OCI-LY7 (cell line): Measurements from ENCODE around the gene UCP1. TPM values are rescaled to one million over a fixed set of nuclear protein-coding genes. Genes with fewer than 3 reads are reported as not detected.

ENCODE experiments used
- BruUV-seq: library from RNA; stranded (reverse); fragments of 400-500 nt; replicated peaks from 2 replicates; lab custom pipeline; 2021; lab: Mats Ljungman, UMichigan
- CTCF ChIA-PET: fragments of 300-600 bp; sonication (Branson Sonifier 250); formaldehyde crosslinking; loops from one replicate; lab custom pipeline; 2022; ENCODE audit warnings: antibody characterized with exemption; ENCODE audit not compliant: unreplicated experiment; lab: Charles Lee
- POLR2A ChIA-PET: fragments of 300-600 bp; sonication (Branson Sonifier 250); formaldehyde crosslinking; loops from one replicate; lab custom pipeline; 2022; ENCODE audit warnings: antibody characterized with exemption; lab: Charles Lee
- DNase-seq: peaks from one replicate; pipeline ENCODE4 v3.0.0-alpha.2; 2015; ENCODE audit warnings: low spot score
- H2AFZ ChIP-seq: fragments of 200-600 bp; sonication (generic), shearing (Covaris generic); 2 replicates; pipeline ENCODE4 v1.6.1; 2014; ENCODE audit warnings: mild to moderate bottlenecking, antibody characterized with exemption, low read length, moderate library complexity
- H3K27ac ChIP-seq: fragments of 200-600 bp; sonication (generic); 2 replicates; pipeline ENCODE4 v1.5.1; 2014; ENCODE audit warnings: mixed run types, low read depth, mild to moderate bottlenecking, moderate library complexity, low read length, inconsistent platforms; ENCODE audit not compliant: poor library complexity, severe bottlenecking
- H3K36me3 ChIP-seq: fragments of 200-600 bp; sonication (generic); 2 replicates; pipeline ENCODE4 v1.6.1; 2014; ENCODE audit warnings: mild to moderate bottlenecking, antibody characterized with exemption, low read length, moderate library complexity, mixed read lengths; ENCODE audit not compliant: insufficient read depth
- H3K4me1 ChIP-seq: fragments of 200-600 bp; sonication (generic); 2 replicates; pipeline ENCODE4 v1.5.1; 2014; ENCODE audit warnings: mild to moderate bottlenecking, low read length; ENCODE audit not compliant: insufficient read depth, poor library complexity, severe bottlenecking
- H3K4me2 ChIP-seq: fragments of 200-600 bp; sonication (generic); 2 replicates; pipeline ENCODE4 v1.6.1; 2014; ENCODE audit warnings: mild to moderate bottlenecking, low read length
- H3K4me3 ChIP-seq: fragments of 200-600 bp; sonication (generic); 2 replicates; pipeline ENCODE4 v1.5.1; 2014; ENCODE audit warnings: mild to moderate bottlenecking, low read depth, low read length; ENCODE audit not compliant: poor library complexity, severe bottlenecking
- H3K79me2 ChIP-seq: fragments of 200-600 bp; sonication (generic); 2 replicates; pipeline ENCODE4 v1.6.1; 2016; ENCODE audit warnings: low read depth, mild to moderate bottlenecking, low read length, moderate library complexity, mixed read lengths; ENCODE audit not compliant: insufficient read depth
- H3K9me2 ChIP-seq: fragments of 200-600 bp; sonication (generic); 2 replicates; pipeline ENCODE4 v1.6.1; 2016; ENCODE audit warnings: mild to moderate bottlenecking, low read length, mixed read lengths; ENCODE audit not compliant: insufficient read depth
- H3K9me3 ChIP-seq: fragments of 200-600 bp; sonication (generic); 2 replicates; pipeline ENCODE4 v1.6.1; 2014; ENCODE audit warnings: mild to moderate bottlenecking, mixed run types, low read length, mixed read lengths
- H4K20me1 ChIP-seq: fragments of 200-600 bp; sonication (generic); 2 replicates; pipeline ENCODE4 v1.6.1; 2014; ENCODE audit warnings: mild to moderate bottlenecking, antibody characterized with exemption, low read length, moderate library complexity, mixed read lengths; ENCODE audit not compliant: insufficient read depth
- CTCF ChIP-seq: fragments of 200-600 bp; sonication (generic); conservative IDR thresholded peaks from 2 replicates; pipeline ENCODE4 v1.5.1; 2014; ENCODE audit warnings: mild to moderate bottlenecking, antibody characterized with exemption, low read length, moderate library complexity, mixed read lengths
- EZH2phosphoT487 ChIP-seq: fragments of 200-600 bp; sonication (generic); IDR thresholded peaks from 2 replicates; pipeline ENCODE4 v1.6.1; 2018; ENCODE audit warnings: low read depth, borderline replicate concordance, mild to moderate bottlenecking, mixed run types, antibody characterized with exemption, low read length, moderate library complexity, mixed read lengths
- intact Hi-C: fragments of 100-400 bp; cut with micrococcal nuclease; formaldehyde crosslinking; loops from one replicate; pipeline ENCODE4 v1.10.0; 2022; ENCODE audit not compliant: unreplicated experiment
- total RNA-seq, 2 experiments: library from RNA; depleted of rRNA in 1 of 2; stranded (reverse); fragments of >200 nt in 1 of 2; shearing (Covaris generic) in 1 of 2; gene quantifications; 2 replicates each; pipeline ENCODE4 v1.2.3, GENCODE V29; 2014 to 2022

UCP1 gene
- total RNA-seq, 2 experiments from 2014 or later = not detected

DNA sequence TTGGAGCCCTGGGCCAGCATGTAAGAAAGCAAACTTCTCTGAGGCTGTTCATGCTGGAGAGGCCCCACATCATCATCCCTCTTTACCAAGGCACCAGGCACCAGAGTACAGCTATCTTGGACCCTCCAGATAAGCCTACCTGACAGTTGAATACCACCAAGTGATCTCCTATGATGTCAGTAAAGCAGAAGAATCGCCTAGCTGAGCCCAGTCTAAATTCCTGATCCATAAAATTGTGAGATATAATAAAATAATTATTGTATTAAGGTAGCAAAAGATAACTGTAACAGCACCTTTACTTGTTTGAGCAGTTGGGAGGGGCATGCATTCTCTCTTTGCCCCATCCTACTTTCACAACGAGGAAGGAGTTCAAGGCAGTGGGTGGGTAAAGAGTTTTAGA is 2.9 kb upstream of the UCP1 start:
- POLR2A ChIA-PET = interaction anchor here (0.8 kb wide), 1 partner anchor 55 kb away, joined by 4 read pairs; no protein-coding TSS in a partner anchor
- CTCF ChIA-PET = no interaction called here
- Histone ChIP-seq H3K36me3 (no peaks in the 10 kb centered on the region), H3K4me1 (no peaks in the 10 kb centered on the region), H2AFZ (no peak overlapping the region), H4K20me1 (no peaks in the 10 kb centered on the region), H3K4me2 (no peak overlapping the region), H3K4me3 (no peak overlapping the region), H3K79me2 (no peaks in the 10 kb centered on the region), H3K27ac (no peak overlapping the region), H3K9me3 (no peaks in the 10 kb centered on the region), H3K9me2 (no peaks in the 10 kb centered on the region)
- intact Hi-C loops = no loop called here
- no TSS peak for BruUV-seq
- no peak for TF ChIP-seq CTCF
- no peak for TF ChIP-seq EZH2phosphoT487
- DNase-seq = no peak

- BruUV-seq = no TSS peak
- no peak for DNase-seq
- H3K4me3 ChIP-seq = no peak overlapping the region
- no peak overlapping the region for H3K27ac ChIP-seq
- H2AFZ ChIP-seq = no peak overlapping the region
- H3K36me3 ChIP-seq = no peaks in the 10 kb centered on the region
- H3K4me2 ChIP-seq = no peak overlapping the region
- ChIA-PET POLR2A (no interaction called here), CTCF (no interaction called here)
- H3K9me3 ChIP-seq = no peaks in the 10 kb centered on the region
- no peaks in the 10 kb centered on the region for H3K79me2 ChIP-seq
- H4K20me1 ChIP-seq = no peaks in the 10 kb centered on the region
- H3K4me1 ChIP-seq = no peaks in the 10 kb centered on the region
- intact Hi-C loops = no loop called here
- TF ChIP-seq EZH2phosphoT487 (no peak), CTCF (no peak)
- no peaks in the 10 kb centered on the region for H3K9me2 ChIP-seq
Observed at GRCh38 chr4:140569307-140569638, 512 bp upstream of the UCP1 start.

DNA sequence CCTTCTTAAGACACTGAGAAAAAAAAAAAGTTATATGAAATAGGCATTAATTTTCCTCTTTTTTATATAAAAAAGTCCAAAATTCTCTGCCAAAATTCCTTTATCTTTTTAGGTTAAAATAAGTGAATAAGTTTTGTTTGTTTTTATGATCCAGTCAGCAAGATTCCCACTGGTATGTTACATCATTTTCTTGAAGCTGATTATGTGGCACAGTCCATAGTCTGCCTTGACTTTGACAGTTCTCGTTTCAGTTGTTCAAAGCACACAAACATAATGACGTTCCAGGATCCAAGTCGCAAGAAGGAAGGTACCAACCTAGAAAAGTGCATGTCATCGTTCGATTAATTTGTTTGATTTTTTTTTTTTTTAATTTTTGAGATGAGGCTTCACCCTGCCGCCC is 9.1 kb downstream of the UCP1 start:
- Histone ChIP-seq H3K4me3 (no peak overlapping the region), H3K4me1 (peaks cover 23% of the 10 kb centered on the region), H3K36me3 (no peaks in the 10 kb centered on the region), H3K9me2 (no peaks in the 10 kb centered on the region), H3K27ac (no peak overlapping the region), H4K20me1 (no peaks in the 10 kb centered on the region), H3K9me3 (no peaks in the 10 kb centered on the region), H2AFZ (no peak overlapping the region), H3K79me2 (no peaks in the 10 kb centered on the region), H3K4me2 (no peak overlapping the region)
- ChIA-PET CTCF (no interaction called here), POLR2A (interaction anchor here (0.7 kb wide), 3 partner anchors 11 to 1398 kb away, joined by 3 to 5 read pairs (median 3); no protein-coding TSS in a partner anchor)
- BruUV-seq = no TSS peak
- intact Hi-C loops = no loop called here
- no peak for DNase-seq
- no peak for TF ChIP-seq EZH2phosphoT487
- no peak for TF ChIP-seq CTCF
